IMR-90 (cell line): ENCODE data around the gene RPS27L.

ENCODE experiments used
- BHLHE40 ChIP-seq: fragments of 150-350 bp; IDR thresholded peaks from 2 replicates; pipeline ENCODE4 v1.6.1; 2016; ENCODE audit warnings: mild to moderate bottlenecking, low read depth, low read length
- CEBPB ChIP-seq: IDR thresholded peaks from 2 replicates; pipeline ENCODE4 v1.6.1; 2012; ENCODE audit warnings: low read depth, low read length, improper control_type of control experiment
- CTCF ChIP-seq: conservative IDR thresholded peaks from 2 replicates; pipeline ENCODE4 v1.5.1; 2012; ENCODE audit warnings: mild to moderate bottlenecking, low read depth, low read length, improper control_type of control experiment
- ELK1 ChIP-seq: fragments of 150-350 bp; IDR thresholded peaks from 2 replicates; pipeline ENCODE4 v1.6.1; 2016; ENCODE audit warnings: low read depth, mild to moderate bottlenecking, low read length, moderate library complexity, borderline replicate concordance
- FOS ChIP-seq: fragments of 150-350 bp; IDR thresholded peaks from 2 replicates; pipeline ENCODE4 v1.6.1; 2016; ENCODE audit warnings: low read depth, low read length
- MAFK ChIP-seq: IDR thresholded peaks from 2 replicates; pipeline ENCODE4 v1.6.1; 2012; ENCODE audit warnings: low read depth, low read length, improper control_type of control experiment
- MXI1 ChIP-seq: IDR thresholded peaks from 2 replicates; pipeline ENCODE4 v1.6.1; 2012; ENCODE audit warnings: low read depth, mild to moderate bottlenecking, low read length, moderate library complexity, borderline replicate concordance
- POLR2A ChIP-seq: IDR thresholded peaks from 2 replicates; pipeline ENCODE4 v1.6.1; 2012; ENCODE audit warnings: mild to moderate bottlenecking, low read depth, low read length
- RAD21 ChIP-seq: IDR thresholded peaks from 2 replicates; pipeline ENCODE4 v1.6.1; 2012; ENCODE audit warnings: low read length, improper control_type of control experiment
- RFX5 ChIP-seq: IDR thresholded peaks from 2 replicates; pipeline ENCODE4 v1.8.0; 2012; ENCODE audit warnings: low read depth, mild to moderate bottlenecking, low read length, moderate library complexity
- USF2 ChIP-seq: fragments of 150-350 bp; IDR thresholded peaks from 2 replicates; pipeline ENCODE4 v1.6.1; 2017; ENCODE audit warnings: mild to moderate bottlenecking, antibody characterized with exemption, low read length, low read depth

GRCh38 chr15:63186065-63186464 lies 28.8 kb upstream of the RPS27L start:
- TF ChIP-seq POLR2A = no peak
- no peak for TF ChIP-seq CTCF
- no peak for TF ChIP-seq RFX5
- no peak for TF ChIP-seq MAFK
- 0 out of 2 replicates have a peak, but pooled peaks have one; percentile 6 for TF ChIP-seq FOS
- TF ChIP-seq ELK1 = no peak
- TF ChIP-seq BHLHE40 = no peak
- TF ChIP-seq RAD21 = no peak
- no peak for TF ChIP-seq USF2
- TF ChIP-seq MXI1 = peak; percentile 55; the same call in 1 of the 2 replicates
- TF ChIP-seq CEBPB = peak; percentile 95
